DMS114 treated with DMSO at 0.1 percent for 48 hours (cell line): Measurements from ENCODE around the gene PHLDB1.
"Not testable (repeated sequence)": the region's sequence is repeated elsewhere in the genome, so short reads cannot be mapped to it uniquely, and the experiment has no call there.

Experiments used
- DNase-seq: peaks from one replicate; lab custom pipeline; 2025; ENCODE audit not compliant: unreplicated experiment; lab: John Stamatoyannopoulos, UW

Gene PHLDB1

GRCh38 chr11:118605116-118605867 is 2.1 kb upstream of the PHLDB1 start:
- DNase-seq: no peak

DNA sequence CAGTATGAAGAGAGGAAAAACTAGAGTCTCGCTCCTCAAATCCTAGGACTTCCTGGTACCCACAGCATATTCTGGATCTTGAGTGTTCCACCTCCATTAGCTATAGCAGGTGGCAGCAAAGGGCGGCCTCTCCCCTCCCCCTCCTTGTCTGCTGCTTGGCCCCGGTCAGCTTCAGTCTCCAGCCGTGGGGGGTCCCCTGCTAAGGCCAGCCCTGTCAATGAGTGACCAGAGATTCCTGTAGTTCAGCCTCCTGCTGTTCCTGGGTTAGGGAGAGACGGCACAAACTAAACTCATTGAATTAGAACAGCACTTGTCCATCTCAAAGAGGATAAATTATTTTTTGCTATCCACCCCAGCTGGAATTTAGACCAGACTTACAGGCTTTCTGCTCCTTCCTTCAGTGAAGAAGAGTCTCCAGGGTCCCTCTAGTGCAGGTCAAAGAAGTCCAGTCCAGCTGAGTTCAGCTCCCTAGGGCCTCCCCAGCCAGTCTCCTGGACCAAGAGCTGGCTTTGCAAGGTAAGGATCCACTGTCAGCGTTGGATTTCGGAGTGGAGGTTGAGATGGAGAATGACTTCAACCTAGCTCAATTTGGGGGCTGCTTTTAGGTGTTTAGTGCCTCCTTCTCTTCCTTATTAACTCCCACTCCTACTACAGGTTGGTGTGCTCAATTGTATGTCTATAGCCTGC is 1.1 kb upstream of the PHLDB1 start:
- no peak for DNase-seq

GRCh38 chr11:118606844-118607228 is 579 bp upstream of the PHLDB1 start:
- no peak for DNase-seq

DNA sequence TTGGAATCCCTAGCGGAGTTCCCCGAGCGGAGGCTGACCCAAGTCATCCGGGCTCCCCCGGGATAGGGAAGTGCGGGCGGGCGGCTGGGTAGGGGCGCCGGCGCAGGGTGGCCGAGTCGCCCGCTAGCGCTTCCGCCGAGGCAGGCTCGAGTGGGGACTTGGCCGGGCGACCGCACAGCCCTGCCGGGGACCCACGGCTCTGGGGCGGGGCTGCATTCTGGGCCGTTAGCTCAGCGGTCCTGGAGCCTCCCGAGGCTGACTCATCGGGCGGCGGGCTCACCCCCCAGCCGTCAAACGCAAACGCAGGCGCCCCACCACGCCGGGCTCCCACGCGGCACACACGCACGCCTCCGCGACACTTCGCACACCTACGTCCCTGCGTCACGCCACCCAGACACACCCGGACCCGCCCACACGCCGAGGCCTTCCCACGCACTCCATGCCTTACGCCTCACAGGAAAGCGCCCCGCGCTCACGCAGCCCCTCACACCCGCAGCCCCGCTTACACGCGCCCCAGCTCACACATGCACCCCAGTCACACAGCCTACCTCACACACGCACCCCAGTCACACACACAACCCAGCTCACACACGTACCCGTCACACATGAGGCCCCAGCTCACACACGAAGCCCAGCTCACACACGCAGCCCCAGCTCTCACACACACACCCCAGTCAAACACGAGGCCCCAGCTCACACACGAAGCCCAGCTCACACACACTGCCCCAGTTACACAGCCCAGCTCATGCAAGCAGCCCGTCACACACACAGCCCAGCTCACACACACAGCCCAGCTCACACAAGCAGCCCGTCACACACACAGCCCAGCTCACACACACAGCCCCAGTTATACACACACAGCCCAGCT is 1.2 kb downstream of the PHLDB1 start:
- no peak for DNase-seq

DNA sequence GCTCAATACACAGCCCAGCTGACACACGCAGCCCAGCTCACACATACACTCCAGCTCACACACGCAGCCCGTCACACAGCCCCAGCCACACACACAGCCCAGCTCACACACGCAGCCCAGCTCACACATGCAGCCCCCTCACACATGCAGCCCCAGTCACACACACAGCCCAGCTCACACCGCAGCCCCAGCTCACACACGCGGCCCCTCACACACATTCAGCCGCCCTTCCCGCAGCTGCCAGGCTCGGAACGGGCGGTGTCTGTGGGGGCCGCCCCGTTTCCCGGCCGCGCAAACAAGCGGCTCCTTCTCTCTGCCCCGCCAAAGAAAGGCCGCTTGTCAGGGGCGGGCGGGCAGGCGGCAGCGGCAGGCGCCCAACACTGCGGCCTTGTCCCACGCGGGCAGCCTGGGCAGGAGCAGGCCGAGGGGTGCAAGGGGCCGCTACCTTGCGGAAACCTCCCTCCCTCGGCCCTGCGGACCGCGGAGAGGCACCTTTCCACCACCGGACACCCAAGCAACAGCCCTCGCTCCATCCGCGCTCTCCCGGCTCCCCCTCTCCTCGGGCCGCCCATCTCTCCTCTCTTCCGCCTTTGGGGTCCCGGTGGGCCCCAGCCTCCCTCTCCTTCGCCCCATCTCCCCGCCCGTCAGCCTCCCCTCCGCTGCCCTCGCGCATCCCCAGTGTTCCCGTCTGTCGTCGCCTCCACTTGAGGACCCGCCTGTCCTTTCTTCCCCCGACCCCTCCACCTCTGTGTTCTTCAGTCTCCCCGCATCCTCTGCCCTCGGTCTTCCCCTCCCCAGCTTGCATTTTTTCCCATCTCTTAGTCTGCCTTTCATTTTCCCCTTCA is 2.2 kb downstream of the PHLDB1 start:
- no peak for DNase-seq

- DNase-seq: no peak
Observed at GRCh38 chr11:118610225-118610772, 2.9 kb downstream of the PHLDB1 start.

DNA sequence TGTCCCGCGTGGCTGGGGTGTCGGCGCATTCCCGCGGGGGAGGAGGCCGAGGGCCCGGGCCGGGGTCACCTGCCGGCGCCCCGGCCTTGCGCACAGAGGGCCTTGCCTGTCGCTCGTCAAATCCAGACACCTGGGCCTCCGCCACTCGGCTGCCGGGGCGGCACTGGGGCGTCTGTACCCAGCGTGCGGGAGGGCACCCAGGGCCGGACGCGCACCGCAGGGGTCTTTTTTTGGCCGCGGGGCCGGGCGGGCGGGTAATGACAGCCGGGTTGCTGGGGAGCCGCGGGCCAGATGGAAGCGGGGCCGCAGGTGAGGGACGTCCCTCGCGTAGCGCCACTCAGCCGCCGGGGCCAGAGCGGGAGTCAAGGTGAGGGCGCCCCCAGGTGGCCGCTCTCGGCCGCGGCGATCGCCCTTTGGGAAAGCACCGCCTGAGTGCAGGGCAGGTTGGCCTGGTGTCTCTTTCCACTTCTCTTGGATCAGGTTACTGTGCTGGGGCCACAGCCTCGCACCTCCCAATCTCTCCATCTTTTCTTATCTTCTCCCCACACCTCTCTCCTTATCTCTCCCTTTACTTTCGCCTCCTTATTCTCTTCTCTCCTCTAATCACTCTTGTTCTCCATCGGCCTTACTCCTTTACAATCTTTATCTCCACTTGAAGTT is 3.5 kb downstream of the PHLDB1 start:
- no peak for DNase-seq

- not testable (repeated sequence) for DNase-seq
Observed at GRCh38 chr11:118611433-118611795, 4.0 kb downstream of the PHLDB1 start.

GRCh38 chr11:118612378-118612777 is 5.0 kb downstream of the PHLDB1 start:
- DNase-seq: no peak

GRCh38 chr11:118614511-118614910 is 7.1 kb downstream of the PHLDB1 start:
- no peak for DNase-seq

DNA sequence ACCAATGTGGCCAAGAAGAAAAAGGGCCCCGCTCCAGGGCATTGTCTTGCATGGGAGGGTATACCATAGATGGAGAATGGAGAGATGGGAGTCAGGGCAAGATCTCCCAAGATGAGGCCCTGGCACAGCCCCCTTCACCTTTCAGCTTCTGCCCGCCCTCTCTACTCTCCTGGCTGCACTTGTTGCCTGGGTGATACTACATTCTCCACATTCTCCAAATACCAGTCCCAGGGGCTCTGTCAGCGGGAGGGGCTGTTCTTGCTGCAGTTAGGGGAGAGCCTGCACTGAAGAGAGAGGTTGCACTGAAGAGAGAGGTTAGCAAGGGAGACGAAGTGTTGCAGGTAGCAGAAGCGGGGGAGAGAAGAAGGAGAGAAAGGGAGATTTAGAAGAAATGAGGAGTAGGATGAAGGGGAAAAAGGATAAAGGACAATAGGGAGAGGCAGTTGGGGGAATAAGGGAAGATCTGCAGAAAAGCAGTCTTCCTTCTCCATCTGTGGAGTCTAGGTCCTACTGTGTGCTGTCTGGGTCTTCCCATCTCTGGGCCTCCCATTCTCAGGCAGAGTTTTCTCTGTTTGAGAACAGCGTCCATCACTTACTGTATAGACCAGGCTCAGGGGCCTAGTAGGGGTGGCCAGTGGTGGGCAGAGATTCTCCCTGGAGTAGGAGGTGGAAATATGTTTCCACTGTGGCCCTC is 8.0 kb downstream of the PHLDB1 start:
- no peak for DNase-seq

DNA sequence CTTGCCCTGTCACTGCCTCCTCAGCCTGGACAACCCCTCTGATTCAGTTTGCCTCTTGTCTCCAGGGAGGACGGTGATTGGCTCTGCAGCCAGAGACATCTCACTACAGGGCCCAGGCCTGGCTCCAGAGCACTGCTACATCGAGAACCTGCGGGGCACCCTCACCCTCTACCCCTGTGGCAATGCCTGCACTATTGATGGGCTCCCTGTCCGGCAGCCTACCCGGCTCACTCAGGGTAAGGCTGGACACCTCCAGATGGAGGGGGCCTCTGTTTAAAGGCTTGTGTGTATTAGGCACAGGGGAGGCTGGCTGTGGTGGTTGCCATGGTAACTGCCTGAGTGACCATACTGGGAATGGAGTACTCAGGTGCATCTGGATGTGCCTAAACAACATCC is 8.6 kb downstream of the PHLDB1 start:
- no peak for DNase-seq

DNA sequence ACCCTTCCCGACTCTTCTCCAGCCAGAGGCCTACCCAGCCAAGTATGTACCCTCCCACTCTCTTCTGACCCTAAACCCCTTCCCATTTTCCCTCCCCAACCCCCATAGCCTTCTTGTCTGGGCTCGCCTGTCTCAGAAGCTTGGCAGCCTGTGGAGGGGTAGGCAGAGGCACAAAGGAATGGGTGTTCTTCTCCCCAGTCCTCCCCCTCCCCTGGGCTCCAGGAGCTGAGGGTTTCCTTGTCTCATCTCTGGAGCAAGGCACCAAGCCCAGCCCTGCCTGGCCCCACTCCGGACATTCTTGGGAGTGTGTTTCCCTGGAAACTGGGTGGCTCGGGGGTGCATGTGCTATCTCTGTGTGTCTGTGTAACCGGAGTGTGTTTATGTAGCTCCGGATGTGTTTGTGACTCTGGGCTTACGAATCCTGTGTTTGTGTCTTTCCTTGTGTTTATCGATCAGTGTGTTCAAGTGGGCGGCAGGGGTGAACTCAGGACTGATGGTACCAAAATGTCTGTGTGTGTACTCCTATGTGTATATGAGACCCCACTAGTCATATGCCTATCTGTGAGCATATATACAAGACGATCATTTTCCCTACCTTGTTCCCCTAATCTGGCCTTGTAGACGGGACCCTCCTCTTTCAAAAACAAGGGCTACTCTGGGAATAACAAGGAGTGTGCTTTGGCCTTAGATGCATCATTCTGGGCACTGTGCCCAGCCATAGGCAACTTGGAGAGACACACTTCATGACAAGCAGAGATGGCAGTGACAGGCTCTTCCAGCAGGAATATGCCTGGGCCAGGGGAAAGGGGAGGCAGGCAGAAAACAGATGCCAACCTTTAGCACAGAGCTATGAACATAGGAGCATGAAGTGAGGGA is 10.9 kb downstream of the PHLDB1 start:
- DNase-seq: no peak

DNA sequence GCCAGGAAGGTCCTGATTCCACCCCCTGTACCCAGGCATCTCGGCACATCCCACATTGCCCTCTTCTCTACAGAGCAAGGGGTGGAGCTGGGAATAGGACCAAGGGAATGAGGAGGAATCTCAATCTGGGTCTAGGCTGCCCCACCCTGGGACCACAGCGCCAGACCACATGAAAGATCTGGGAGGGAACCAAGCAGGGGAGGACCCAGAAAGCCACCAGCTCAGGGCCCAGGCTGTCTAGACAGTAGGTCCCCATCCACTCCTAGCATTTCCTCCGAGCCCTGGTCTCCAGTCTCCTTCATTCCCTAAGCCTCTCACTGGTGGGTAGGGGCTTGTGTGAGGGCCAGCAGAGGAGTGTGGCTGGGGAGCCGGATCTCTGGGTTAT is 11.6 kb downstream of the PHLDB1 start:
- no peak for DNase-seq

GRCh38 chr11:118619444-118620197 is 12.2 kb downstream of the PHLDB1 start:
- no peak for DNase-seq

GRCh38 chr11:118620529-118621070 is 13.2 kb downstream of the PHLDB1 start:
- DNase-seq: no peak

DNA sequence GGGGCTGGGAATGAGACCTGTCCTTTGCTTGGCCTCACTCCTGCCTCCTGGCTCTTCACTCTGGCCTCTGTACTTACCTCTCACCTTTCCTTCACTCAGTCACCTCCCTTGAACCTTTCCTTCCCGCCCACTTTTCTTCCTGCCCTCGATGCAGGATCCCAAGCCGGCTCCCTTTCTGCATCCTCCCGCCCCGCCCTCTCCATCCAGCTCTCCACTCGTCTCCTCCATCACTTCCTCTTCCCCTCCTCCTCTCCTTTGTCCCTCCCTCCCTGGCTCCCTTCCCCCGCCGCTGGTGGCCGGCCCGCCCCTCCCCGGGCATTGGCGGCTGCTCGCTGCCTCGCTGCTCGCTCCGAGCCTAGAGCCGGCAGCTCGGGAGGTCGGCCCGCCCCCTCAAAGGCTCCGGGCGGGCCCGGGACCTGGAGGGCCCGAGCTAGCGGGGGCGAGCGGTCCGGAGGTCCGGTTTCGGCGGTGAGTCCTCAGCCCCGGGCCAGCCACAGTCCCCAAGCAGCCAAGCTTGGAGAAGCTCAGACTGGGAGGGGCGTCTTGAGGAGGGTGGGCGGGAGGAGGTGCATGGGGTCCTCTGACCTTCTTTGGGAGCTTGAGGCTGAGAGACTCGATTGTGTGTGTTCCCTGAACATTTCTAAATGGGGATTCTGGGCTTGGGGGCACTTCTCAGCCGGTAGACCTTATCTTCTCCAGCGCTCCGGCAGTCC is 13.8 kb downstream of the PHLDB1 start:
- DNase-seq: peak; percentile 65
